ENCODE results near the gene TINCR. TPM values are rescaled to one million over a fixed set of nuclear protein-coding genes. Genes with fewer than 3 reads are reported as not detected.

Gene TINCR
- total RNA-seq, 4 donors from 2014 or later = 0.33 to 0.51 (median 0.41) TPM

GRCh38 chr19:5526691-5527090 is 41.1 kb downstream of the TINCR start:
- TF ChIP-seq CTCF (IDR thresholded peaks at IDR 0.05; ENCODE audit: low read depth) = no peak

DNA sequence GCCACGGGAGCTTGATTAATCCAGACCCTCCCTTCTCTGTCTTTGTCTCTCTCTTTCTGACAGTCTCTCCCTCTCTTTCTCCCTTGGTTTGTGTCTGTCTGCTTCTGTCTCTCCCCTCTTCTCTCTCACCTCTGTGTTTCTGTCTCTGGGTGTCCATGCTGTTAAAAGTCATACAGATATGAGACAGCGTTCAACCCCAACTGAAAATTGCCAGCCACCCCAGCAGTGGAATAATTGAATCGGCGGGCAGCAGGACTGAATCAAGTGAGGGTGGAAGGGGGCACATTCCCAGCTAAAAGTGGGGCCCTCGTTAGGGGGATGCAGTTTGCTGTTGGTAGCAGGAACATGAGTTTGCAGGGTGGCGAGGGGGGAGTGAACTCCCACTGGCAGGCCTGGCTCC is 43.7 kb downstream of the TINCR start:
- no peak for TF ChIP-seq CTCF (IDR thresholded peaks at IDR 0.05; ENCODE audit: low read depth)

GRCh38 chr19:5522106-5522505 is 45.6 kb downstream of the TINCR start:
- no peak for TF ChIP-seq CTCF (IDR thresholded peaks at IDR 0.05; ENCODE audit: low read depth)

GRCh38 chr19:5520501-5520900 is 47.3 kb downstream of the TINCR start:
- no peak for TF ChIP-seq CTCF (IDR thresholded peaks at IDR 0.05; ENCODE audit: low read depth)

DNA sequence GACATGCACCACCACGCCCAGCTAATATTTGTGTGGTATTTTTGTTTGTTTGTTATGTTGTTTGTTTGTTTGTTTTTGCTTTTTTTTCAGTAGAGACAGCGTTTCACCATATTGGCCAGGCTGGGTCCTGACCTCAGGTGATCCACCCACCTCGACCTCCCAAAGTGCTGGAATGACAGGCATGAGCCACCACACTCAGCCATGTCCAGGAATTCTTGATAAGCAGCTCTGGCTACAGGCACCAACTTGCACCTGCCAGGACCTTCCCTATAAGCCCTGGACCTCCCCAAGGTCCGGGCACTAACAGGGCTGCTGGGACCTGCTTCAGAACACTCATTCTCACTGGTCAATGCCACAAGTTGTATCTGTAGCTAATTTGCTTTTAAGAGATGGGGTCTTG is 48.7 kb downstream of the TINCR start:
- TF ChIP-seq CTCF (IDR thresholded peaks at IDR 0.05; ENCODE audit: low read depth) = no peak

DNA sequence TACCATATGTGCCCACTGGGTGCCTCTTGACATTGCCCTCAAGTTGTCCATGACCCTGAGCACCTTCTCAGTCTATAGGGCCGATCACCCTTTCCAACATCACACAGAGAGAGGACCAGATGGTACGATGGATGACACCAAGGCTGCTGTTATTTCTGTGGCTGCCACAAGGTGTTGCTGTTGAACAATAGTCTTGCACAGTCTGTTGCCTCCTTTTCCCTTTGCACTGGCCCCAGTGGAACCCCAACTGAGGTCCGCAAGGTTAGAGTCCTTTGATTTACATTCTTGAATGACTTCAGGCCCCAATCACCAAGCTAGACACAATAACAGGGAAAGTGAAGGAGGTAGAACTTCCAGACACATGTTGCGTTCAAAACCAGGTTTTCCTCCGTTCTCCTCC is 52.0 kb downstream of the TINCR start:
- TF ChIP-seq CTCF (IDR thresholded peaks at IDR 0.05; ENCODE audit: low read depth) = no peak

GRCh38 chr19:5514001-5514400 is 53.8 kb downstream of the TINCR start:
- TF ChIP-seq CTCF (IDR thresholded peaks at IDR 0.05; ENCODE audit: low read depth) = no peak
